H1 (cell line): ENCODE measurements around the gene RNF175. TPM values are rescaled to one million over a fixed set of nuclear protein-coding genes. Genes with fewer than 3 reads are reported as not detected.

Experiments used
- CTCF ChIA-PET: fragments of 300-600 bp; sonication (Branson Sonifier 250); formaldehyde crosslinking; loops from one replicate; lab custom pipeline; 2021; ENCODE audit not compliant: partially characterized antibody; lab: Charles Lee
- POLR2A ChIA-PET: fragments of 300-600 bp; sonication (Branson Sonifier 250); formaldehyde crosslinking; loops from one replicate; lab custom pipeline; 2021; ENCODE audit warnings: inconsistent platforms; ENCODE audit not compliant: partially characterized antibody; lab: Charles Lee
- DNase-seq, 2 experiments: peaks; one replicate each; pipeline versions ENCODE4 v3.0.0 to v3.0.0-alpha.2; 2010 to 2022; ENCODE audit warnings: low spot score in 2 of 2, low read depth in 1 of 2, mixed read lengths in 1 of 2
- FAIRE-seq: peaks from 2 replicates; lab custom pipeline; 2011; peaks lifted over from hg19 to GRCh38; lab: Jason Lieb, UNC
- H2AFZ ChIP-seq: 2 replicates; pipeline ENCODE4 v1.8.1; 2012; ENCODE audit warnings: low read length, inconsistent platforms
- H2AK5ac ChIP-seq: 2 replicates; pipeline ENCODE4 v1.6.1; 2013; ENCODE audit warnings: low read depth, low read length
- H2BK120ac ChIP-seq: replicated peaks from 2 replicates; pipeline ENCODE3; 2013; ENCODE audit warnings: low read depth, low read length, inconsistent platforms
- H2BK12ac ChIP-seq: 2 replicates; pipeline ENCODE4 v1.6.1; 2013; ENCODE audit warnings: low read depth, low read length
- H2BK15ac ChIP-seq: 2 replicates; pipeline ENCODE4 v1.6.1; 2013; ENCODE audit warnings: low read length
- H2BK20ac ChIP-seq: 2 replicates; pipeline ENCODE4 v1.6.1; 2013; ENCODE audit warnings: low read length
- H2BK5ac ChIP-seq: 2 replicates; pipeline ENCODE4 v1.6.1; 2013; ENCODE audit warnings: low read depth, low read length
- H3K14ac ChIP-seq: 2 replicates; pipeline ENCODE4 v1.6.1; 2013; ENCODE audit warnings: inconsistent platforms; ENCODE audit not compliant: insufficient read length
- H3K18ac ChIP-seq: 2 replicates; pipeline ENCODE4 v1.6.1; 2013; ENCODE audit warnings: low read length; ENCODE audit errors: extremely low read depth
- H3K23ac ChIP-seq: 2 replicates; pipeline ENCODE4 v1.6.1; 2013; ENCODE audit warnings: inconsistent platforms; ENCODE audit not compliant: insufficient read length
- H3K23me2 ChIP-seq: 2 replicates; pipeline ENCODE4 v1.6.1; 2013; ENCODE audit warnings: low read depth, low read length
- H3K27ac ChIP-seq: 2 replicates; pipeline ENCODE4 v1.6.1; 2011; ENCODE audit warnings: low read depth, low read length, inconsistent platforms
- H3K27me3 ChIP-seq, 4 experiments: replicated peaks in 1 of 4; 1 replicate in 1 of 4; 2 replicates in 3 of 4; pipeline versions ENCODE4 v1.6.1 to v1.8.1; 2011 to 2013; ENCODE audit warnings: low read length in 3 of 4, mild to moderate bottlenecking in 3 of 4, inconsistent platforms in 2 of 4, mixed read lengths in 2 of 4, moderate library complexity in 1 of 4; ENCODE audit not compliant: control insufficient read depth in 3 of 4, insufficient read depth in 3 of 4; ENCODE audit errors: extremely low read depth in 1 of 4
- H3K36me3 ChIP-seq, 4 experiments: 2 replicates each; pipeline versions ENCODE4 v1.6.1 to v1.8.1; 2011 to 2013; ENCODE audit warnings: mild to moderate bottlenecking in 4 of 4, low read length in 3 of 4, moderate library complexity in 2 of 4, control low read depth in 1 of 4, inconsistent platforms in 1 of 4; ENCODE audit not compliant: insufficient read depth in 4 of 4, control insufficient read depth in 2 of 4
- H3K4ac ChIP-seq: replicated peaks from 2 replicates; pipeline ENCODE3; 2013; ENCODE audit warnings: low read length, low read depth, mixed read lengths, inconsistent platforms; ENCODE audit not compliant: insufficient read length
- H3K4me1 ChIP-seq, 4 experiments: replicated peaks in 1 of 4; 1 replicate in 1 of 4; 2 replicates in 3 of 4; pipeline versions ENCODE4 v1.6.1 to v1.8.1; 2011 to 2013; ENCODE audit warnings: low read length in 3 of 4, inconsistent platforms in 2 of 4, mixed read lengths in 1 of 4; ENCODE audit not compliant: insufficient read depth in 4 of 4, control insufficient read depth in 3 of 4
- H3K4me2 ChIP-seq, 2 experiments: 2 replicates each; pipeline versions ENCODE4 v1.6.1 to v1.8.1; 2011 to 2013; ENCODE audit warnings: low read depth in 2 of 2, low read length in 2 of 2, control low read depth in 1 of 2, inconsistent platforms in 1 of 2, mild to moderate bottlenecking in 1 of 2; ENCODE audit not compliant: insufficient read depth in 1 of 2
- H3K4me3 ChIP-seq, 4 experiments: fragments of 200-600, 300-600 bp in 1 of 4; sonication (generic), shearing (Covaris generic), sonication (Bioruptor Twin) in 1 of 4; 2 replicates each; pipeline versions ENCODE4 v1.5.1 to v1.8.1; 2011 to 2016; ENCODE audit warnings: low read length in 4 of 4, low read depth in 3 of 4, control low read depth in 2 of 4, inconsistent platforms in 2 of 4, mild to moderate bottlenecking in 2 of 4, mixed read lengths in 1 of 4, moderate library complexity in 1 of 4; ENCODE audit not compliant: insufficient read depth in 2 of 4; ENCODE audit errors: extremely low read depth in 1 of 4
- H3K56ac ChIP-seq: replicated peaks from 2 replicates; pipeline ENCODE3; 2013; ENCODE audit warnings: low read depth, mild to moderate bottlenecking, mixed read lengths, low read length, inconsistent platforms; ENCODE audit not compliant: insufficient read length
- H3K79me1 ChIP-seq: 2 replicates; pipeline ENCODE4 v1.6.1; 2013; ENCODE audit warnings: low read depth, low read length, control low read depth
- H3K79me2 ChIP-seq, 2 experiments: 2 replicates each; pipeline versions ENCODE4 v1.6.1 to v1.8.1; 2012 to 2013; ENCODE audit warnings: low read length in 2 of 2, mild to moderate bottlenecking in 2 of 2, inconsistent platforms in 1 of 2; ENCODE audit not compliant: insufficient read depth in 2 of 2, control insufficient read depth in 1 of 2
- H3K9ac ChIP-seq, 4 experiments: replicated peaks in 1 of 4; 1 replicate in 1 of 4; 2 replicates in 3 of 4; pipeline versions ENCODE4 v1.6.1 to v1.8.1; 2011 to 2013; ENCODE audit warnings: low read depth in 3 of 4, low read length in 3 of 4, control low read depth in 2 of 4, mild to moderate bottlenecking in 2 of 4, moderate library complexity in 2 of 4, inconsistent platforms in 1 of 4; ENCODE audit errors: extremely low read depth in 1 of 4
- H3K9me3 ChIP-seq, 2 experiments: 2 replicates each; pipeline versions ENCODE4 v1.6.1 to v1.8.1; 2012 to 2013; ENCODE audit warnings: mild to moderate bottlenecking in 2 of 2, moderate library complexity in 2 of 2, control low read depth in 1 of 2, inconsistent platforms in 1 of 2, low read depth in 1 of 2, low read length in 1 of 2, mixed read lengths in 1 of 2; ENCODE audit not compliant: insufficient read depth in 2 of 2
- H4K20me1 ChIP-seq, 2 experiments: replicated peaks in 1 of 2; 2 replicates each; pipeline versions ENCODE3 to v1.8.1; 2011 to 2013; ENCODE audit warnings: inconsistent platforms in 2 of 2, low read length in 2 of 2, mild to moderate bottlenecking in 1 of 2; ENCODE audit not compliant: insufficient read depth in 2 of 2, control insufficient read depth in 1 of 2
- H4K5ac ChIP-seq: 2 replicates; pipeline ENCODE4 v1.6.1; 2013; ENCODE audit warnings: low read length, low read depth, mixed read lengths, inconsistent platforms; ENCODE audit not compliant: insufficient read length
- H4K8ac ChIP-seq: 2 replicates; pipeline ENCODE4 v1.8.0; 2013; ENCODE audit warnings: mild to moderate bottlenecking, moderate library complexity, low read length, inconsistent platforms; ENCODE audit not compliant: insufficient read depth; ENCODE audit errors: extremely low read depth
- H4K91ac ChIP-seq: replicated peaks from 2 replicates; pipeline ENCODE3; 2013; ENCODE audit warnings: low read length, mixed read lengths, inconsistent platforms; ENCODE audit not compliant: insufficient read length
- BRCA1 ChIP-seq: IDR thresholded peaks from 2 replicates; pipeline ENCODE4 v1.6.1; 2012; ENCODE audit warnings: low read depth, low read length, improper control_type of control experiment
- CHD1 ChIP-seq: IDR thresholded peaks from 2 replicates; pipeline ENCODE4 v1.6.1; 2012; ENCODE audit warnings: low read depth, low read length, improper control_type of control experiment
- JUND ChIP-seq: IDR thresholded peaks from 2 replicates; pipeline ENCODE4 v1.6.1; 2011; ENCODE audit warnings: mild to moderate bottlenecking, improper control_type of control experiment, low read length
- KDM1A ChIP-seq: fragments of 200-600, 300-600 bp; sonication (generic); IDR thresholded peaks from 2 replicates; pipeline ENCODE4 v1.7.1; 2016; ENCODE audit warnings: mild to moderate bottlenecking, low read length, borderline replicate concordance
- POLR2A ChIP-seq, 2 experiments: IDR thresholded peaks; 1 replicate in 1 of 2; 2 replicates in 1 of 2; pipeline ENCODE4 v1.6.1; 2011; ENCODE audit warnings: low read depth in 2 of 2, low read length in 2 of 2, mild to moderate bottlenecking in 2 of 2; ENCODE audit errors: control extremely low read depth in 1 of 2
- POLR2AphosphoS5 ChIP-seq: IDR thresholded peaks from 2 replicates; pipeline ENCODE4 v1.6.1; 2011; ENCODE audit warnings: low read depth, low read length
- WGBS, 2 experiments: shearing (Covaris generic) in 1 of 2; methylation state at CpG; one replicate each; pipeline versions ENCODE4 v1.1.6 to v1.1.7; 2013 to 2015; ENCODE audit warnings: low lambda C conversion rate in 2 of 2, mixed read lengths in 2 of 2, inconsistent platforms in 1 of 2, low coverage in 1 of 2, missing lambda C conversion rate in 1 of 2; ENCODE audit not compliant: insufficient replicate concordance in 2 of 2, insufficient coverage in 1 of 2, insufficient read length in 1 of 2; ENCODE audit errors: extremely low coverage in 1 of 2, missing lambda C conversion rate in 1 of 2; 5-methylcytosine and 5-hydroxymethylcytosine counted together
- polyA plus RNA-seq, 7 experiments: library from polyadenylated mRNA; depleted of rRNA in 3 of 7; stranded (reverse) in 5 of 7; unstranded in 2 of 7; fragments of >200 nt in 5 of 7; fragments of 200-250 nt in 2 of 7; gene quantifications; 1 replicate in 5 of 7; 2 replicates in 1 of 7; 4 replicates in 1 of 7; pipeline versions ENCODE4 v1.2.1 to v1.2.3, GENCODE V29; 2011 to 2013; ENCODE audit warnings: missing spikeins in 2 of 7, mixed read lengths in 2 of 7
- total RNA-seq: library from RNA; stranded (reverse); fragmentation: NEBNext Ultra II Directional; extraction: Animal tissue kit (Norgen Biotek cat#: 25700); gene quantifications from 2 replicates; pipeline ENCODE4 v1.2.1, GENCODE V29; 2021
- TF ChIP-seq, protein P1 (sequence below): IDR thresholded peaks from 2 replicates; pipeline ENCODE4 v1.6.1; 2012; ENCODE audit warnings: inconsistent platforms

The RNF175 gene
- total and polyA plus RNA-seq, 2 of the 8 experiments (the other 6 are each of a cell fraction or from before 2014, with no cell fraction given), result 7.9 to 9.8 TPM

DNA sequence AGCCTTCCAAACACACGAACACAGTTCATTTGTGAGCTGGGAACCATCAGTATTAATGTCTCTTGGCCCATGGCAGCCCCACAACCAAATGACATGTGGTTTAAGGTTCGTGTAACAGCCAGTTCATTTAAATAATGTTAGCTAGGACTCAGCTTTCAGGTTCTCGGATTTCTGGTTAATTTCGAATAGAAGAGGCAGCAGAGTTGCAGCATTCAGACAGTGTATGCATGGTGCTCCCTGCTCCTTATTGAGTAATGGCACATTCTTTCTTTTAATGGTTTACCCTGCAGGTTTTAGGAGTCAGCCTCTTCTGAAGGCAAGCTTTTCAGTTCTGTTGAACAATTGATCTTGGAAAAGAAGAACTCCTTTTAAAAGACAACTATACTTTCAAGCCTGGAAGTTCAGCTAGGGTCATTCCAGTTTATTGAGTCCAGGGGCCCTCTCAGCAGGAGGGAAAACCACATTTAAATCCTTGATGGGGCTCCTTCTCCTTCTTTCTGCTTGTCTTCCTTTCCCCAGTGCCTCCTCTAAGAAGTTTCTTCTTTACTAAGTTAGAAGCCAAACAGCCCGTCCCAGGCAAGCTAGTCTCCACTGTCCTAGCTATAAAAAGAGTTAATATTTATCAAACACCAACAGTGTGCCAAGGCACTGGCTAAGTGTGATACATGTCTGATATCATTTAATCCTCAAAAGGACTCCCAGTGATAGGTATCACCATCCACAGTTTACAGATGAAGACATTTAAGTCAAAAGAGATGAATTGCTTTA lies 5.0 kb upstream of the RNF175 start:
- no peak overlapping the region for H2AK5ac ChIP-seq
- TF ChIP-seq BRCA1, result no peak
- TF ChIP-seq JUND, result no peak
- TF ChIP-seq KDM1A, result no peak
- TF ChIP-seq, protein P1, sequence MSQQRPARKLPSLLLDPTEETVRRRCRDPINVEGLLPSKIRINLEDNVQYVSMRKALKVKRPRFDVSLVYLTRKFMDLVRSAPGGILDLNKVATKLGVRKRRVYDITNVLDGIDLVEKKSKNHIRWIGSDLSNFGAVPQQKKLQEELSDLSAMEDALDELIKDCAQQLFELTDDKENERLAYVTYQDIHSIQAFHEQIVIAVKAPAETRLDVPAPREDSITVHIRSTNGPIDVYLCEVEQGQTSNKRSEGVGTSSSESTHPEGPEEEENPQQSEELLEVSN, result no peak
- no peak for TF ChIP-seq POLR2AphosphoS5
- no peak for TF ChIP-seq POLR2A (IDR thresholded peaks at IDR 0.05; ENCODE audit: control extremely low read depth in 1 of 2, low read depth in 2 of 2, low read length in 2 of 2)
- no peak for TF ChIP-seq CHD1
- no peak overlapping the region for H2BK5ac ChIP-seq
- H4K20me1 ChIP-seq, result no peaks in the 10 kb centered on the region
- no peaks in the 10 kb centered on the region for H3K27me3 ChIP-seq
- H3K27ac ChIP-seq, result no peak overlapping the region
- H3K79me1 ChIP-seq, result no peaks in the 10 kb centered on the region
- POLR2A ChIA-PET, result interaction anchor here (1.9 to 2.7 kb wide), 4 partner anchors 16 to 26 kb away, joined by 10 to 14 read pairs (median 12); no protein-coding TSS in a partner anchor
- no peak overlapping the region for H3K18ac ChIP-seq
- no peak overlapping the region for H3K4ac ChIP-seq
- H2BK12ac ChIP-seq, result no peak overlapping the region
- no peak overlapping the region for H2BK120ac ChIP-seq
- no peaks in the 10 kb centered on the region for H3K36me3 ChIP-seq
- H4K91ac ChIP-seq, result no peak overlapping the region
- H3K4me2 ChIP-seq, result no peak overlapping the region; a peak in 1 of 4 replicates
- peaks cover 0 to 10% (median 6%) of the 10 kb centered on the region in 4 experiments; a peak in 5 of 7 replicates for H3K4me1 ChIP-seq
- peaks cover 3% of the 10 kb centered on the region for H3K23me2 ChIP-seq
- no peak overlapping the region for H2BK20ac ChIP-seq
- 70% methylated on average over 5 of the region's 5 CpGs; no CpG with 5 or more reads in 1 of the 2 experiments for WGBS, 2 experiments
- H3K79me2 ChIP-seq, result no peaks in the 10 kb centered on the region
- CTCF ChIA-PET, result interaction anchor here (0.5 to 3.8 kb wide), 28 partner anchors 8 to 873 kb away, joined by 3 to 17 read pairs (median 3); partner anchors contain the start of gene TLR2
- no peak overlapping the region for H2AFZ ChIP-seq
- H3K9ac ChIP-seq, result no peak overlapping the region
- no peak overlapping the region for H3K23ac ChIP-seq
- no peak overlapping the region for H3K14ac ChIP-seq
- no peak overlapping the region for H3K56ac ChIP-seq
- no peak overlapping the region for H4K5ac ChIP-seq
- no peak overlapping the region for H4K8ac ChIP-seq
- H3K9me3 ChIP-seq, result no peaks in the 10 kb centered on the region
- FAIRE-seq (no peak), DNase-seq (no peak)
- H2BK15ac ChIP-seq, result 0 out of 2 replicates have a peak overlapping the region, but pooled peaks have one; percentile 3
- no peak overlapping the region for H3K4me3 ChIP-seq
